Bronchial epithelial cell (primary cell): Measurements from ENCODE around the gene SULT1A4. TPM values are rescaled to one million over a fixed set of nuclear protein-coding genes. Genes with fewer than 3 reads are reported as not detected.
A peak's percentile ranks its signal among the peaks of the same experiment; 100 is the strongest.
"Not testable (repeated sequence)": the region's sequence is repeated elsewhere in the genome, so short reads cannot be mapped to it uniquely, and the experiment has no call there.

Source experiments
- DNase-seq: peaks from one replicate; pipeline ENCODE4 v3.0.0-alpha.2; 2010; ENCODE audit warnings: low read depth
- FAIRE-seq: peaks from 2 replicates; lab custom pipeline; 2011; peaks lifted over from hg19 to GRCh38; lab: Jason Lieb, UNC
- H3K27me3 ChIP-seq: 2 replicates; pipeline ENCODE4 v1.5.1; 2011; ENCODE audit warnings: low read length; ENCODE audit not compliant: control insufficient read depth, insufficient read depth
- H3K36me3 ChIP-seq: 2 replicates; pipeline ENCODE4 v1.5.1; 2011; ENCODE audit warnings: low read length; ENCODE audit not compliant: control insufficient read depth, insufficient read depth
- H3K4me3 ChIP-seq: 2 replicates; pipeline ENCODE4 v1.5.1; 2011; ENCODE audit warnings: mild to moderate bottlenecking, low read depth, low read length, control low read depth
- total RNA-seq: library from RNA; depleted of rRNA; stranded (reverse); fragments of >200 nt; gene quantifications from 2 replicates; pipeline ENCODE4 v1.2.1, GENCODE V29; 2014
- TF ChIP-seq, protein P1 (sequence below): IDR thresholded peaks from 2 replicates; pipeline ENCODE4 v1.5.1; 2011; ENCODE audit warnings: mild to moderate bottlenecking, moderate library complexity, low read length, control low read depth, inconsistent platforms; ENCODE audit not compliant: insufficient read depth, severe bottlenecking

The SULT1A4 gene
- total RNA-seq, 1 donor from 2014 or later = 2.1 TPM

DNA sequence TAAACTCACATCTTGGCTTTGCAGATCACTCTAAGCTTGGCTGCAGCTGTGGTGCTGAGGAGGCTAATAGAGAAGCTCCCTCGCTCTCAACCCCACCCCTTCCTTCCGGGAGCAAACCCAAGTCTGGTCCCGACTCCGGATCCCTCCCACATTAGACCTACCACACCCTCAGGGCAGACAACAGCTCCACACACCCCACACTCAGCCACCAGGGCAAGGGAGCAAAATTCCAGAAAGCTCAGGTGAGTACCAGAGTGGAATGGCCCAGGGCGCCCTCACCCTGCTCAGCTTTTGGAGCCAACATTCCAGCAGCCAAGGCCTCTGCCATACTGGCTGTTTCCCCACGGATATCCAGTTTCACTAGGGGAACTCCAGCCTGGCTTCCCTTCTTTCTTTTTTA is 9.9 kb downstream of the SULT1A4 start:
- H3K4me3 ChIP-seq, H3K27me3 ChIP-seq, FAIRE-seq, H3K36me3 ChIP-seq, DNase-seq: not testable (repeated sequence)
- TF ChIP-seq, protein P1, sequence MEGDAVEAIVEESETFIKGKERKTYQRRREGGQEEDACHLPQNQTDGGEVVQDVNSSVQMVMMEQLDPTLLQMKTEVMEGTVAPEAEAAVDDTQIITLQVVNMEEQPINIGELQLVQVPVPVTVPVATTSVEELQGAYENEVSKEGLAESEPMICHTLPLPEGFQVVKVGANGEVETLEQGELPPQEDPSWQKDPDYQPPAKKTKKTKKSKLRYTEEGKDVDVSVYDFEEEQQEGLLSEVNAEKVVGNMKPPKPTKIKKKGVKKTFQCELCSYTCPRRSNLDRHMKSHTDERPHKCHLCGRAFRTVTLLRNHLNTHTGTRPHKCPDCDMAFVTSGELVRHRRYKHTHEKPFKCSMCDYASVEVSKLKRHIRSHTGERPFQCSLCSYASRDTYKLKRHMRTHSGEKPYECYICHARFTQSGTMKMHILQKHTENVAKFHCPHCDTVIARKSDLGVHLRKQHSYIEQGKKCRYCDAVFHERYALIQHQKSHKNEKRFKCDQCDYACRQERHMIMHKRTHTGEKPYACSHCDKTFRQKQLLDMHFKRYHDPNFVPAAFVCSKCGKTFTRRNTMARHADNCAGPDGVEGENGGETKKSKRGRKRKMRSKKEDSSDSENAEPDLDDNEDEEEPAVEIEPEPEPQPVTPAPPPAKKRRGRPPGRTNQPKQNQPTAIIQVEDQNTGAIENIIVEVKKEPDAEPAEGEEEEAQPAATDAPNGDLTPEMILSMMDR = peak; percentile 15

DNA sequence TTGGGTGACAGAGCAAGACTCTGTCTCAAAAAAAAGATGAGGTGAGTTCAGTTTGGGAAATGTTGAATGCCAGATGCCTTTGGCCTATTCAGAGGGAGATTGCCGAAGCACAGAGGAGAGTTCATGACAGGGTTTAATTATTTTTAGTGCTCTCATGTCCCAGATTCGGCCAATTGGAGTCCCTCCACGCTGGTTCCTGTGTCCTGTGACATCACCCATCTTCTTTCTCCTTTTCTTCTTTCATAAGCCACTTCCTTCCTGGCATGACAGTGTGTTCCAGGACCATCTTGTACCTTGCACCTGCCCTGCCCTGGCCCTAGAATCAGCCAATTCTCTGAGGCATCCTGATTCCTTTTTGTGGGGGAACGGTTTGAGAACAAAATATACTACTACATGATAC is 12.4 kb downstream of the SULT1A4 start:
- FAIRE-seq, H3K4me3 ChIP-seq, DNase-seq, H3K36me3 ChIP-seq, H3K27me3 ChIP-seq: not testable (repeated sequence)

DNA sequence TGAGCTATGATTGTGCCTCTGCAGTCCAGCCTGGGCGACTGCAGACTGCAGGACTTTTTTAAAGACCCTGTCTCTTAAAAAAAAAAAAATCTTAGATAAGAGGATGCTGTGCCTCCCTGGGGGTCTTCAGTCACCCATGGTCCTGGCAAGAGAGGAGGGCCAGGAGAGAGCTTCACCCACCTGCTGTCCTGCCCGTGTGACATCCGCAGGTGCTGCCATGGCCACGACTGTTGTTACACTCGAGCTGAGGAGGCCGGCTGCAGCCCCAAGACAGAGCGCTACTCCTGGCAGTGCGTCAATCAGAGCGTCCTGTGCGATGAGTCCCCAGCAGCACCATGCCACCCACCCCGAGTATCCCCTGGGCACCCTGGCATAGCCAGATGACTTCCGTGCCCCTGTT is 22.6 kb downstream of the SULT1A4 start:
- H3K36me3 ChIP-seq, H3K4me3 ChIP-seq, H3K27me3 ChIP-seq, FAIRE-seq, DNase-seq: not testable (repeated sequence)

DNA sequence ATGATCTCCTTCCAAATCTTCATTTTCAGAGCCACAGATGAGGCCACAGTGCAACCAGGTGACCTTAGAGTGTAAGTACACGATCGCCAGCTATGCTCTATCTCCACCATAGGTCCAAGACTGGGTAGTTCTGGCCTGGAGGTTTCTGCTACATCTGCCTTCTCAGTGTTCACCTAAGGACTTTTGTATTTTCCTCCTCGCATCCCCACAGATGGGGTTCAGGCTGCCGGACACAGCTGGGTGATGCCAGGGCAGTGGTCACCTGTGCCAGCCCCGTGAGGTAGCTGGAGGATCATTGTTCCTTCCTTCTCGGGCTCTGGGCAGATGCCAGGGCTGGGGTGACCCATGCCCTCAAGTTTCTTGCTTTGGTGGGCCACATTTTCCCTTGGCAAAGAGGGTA is 46.6 kb downstream of the SULT1A4 start, which contains the start of gene NPIPB12:
NPIPB12 (minus strand) TSS at position 101 of the 400 bp plus-strand sequence.
- H3K36me3 ChIP-seq, H3K27me3 ChIP-seq, DNase-seq, H3K4me3 ChIP-seq, FAIRE-seq: not testable (repeated sequence)

Other genes starting within 250 kb of the SULT1A4 start
- 0.64 and 2.1 TPM in 2 replicates for gene NPIPB11, start 53.2 kb upstream of the SULT1A4 start, total RNA-seq
- 25.3 and 84.0 TPM in 2 replicates for gene BOLA2, start 5.6 kb upstream of the SULT1A4 start, total RNA-seq
- gene SLX1B, start 5.4 kb upstream of the SULT1A4 start, total RNA-seq = 4.2 and 18.2 TPM in 2 replicates
- 17.5 and 29.7 TPM in 2 replicates for gene NPIPB12, start 46.5 kb downstream of the SULT1A4 start, total RNA-seq
- not detected in 2 replicates for gene SPN, start 203.3 kb downstream of the SULT1A4 start, total RNA-seq
- under 0.01 and 0.79 TPM in 2 replicates for gene QPRT, start 219.3 kb downstream of the SULT1A4 start, total RNA-seq